ENCODE data around the gene DRD2.
A peak's percentile ranks its signal among the peaks of the same experiment; 100 is the strongest.
"Not testable (repeated sequence)": the region's sequence is repeated elsewhere in the genome, so short reads cannot be mapped to it uniquely, and the experiment has no call there.

Gene DRD2
- long read RNA-seq: 0 reads

- Histone ChIP-seq H3K27me3 (ENCODE audit: insufficient read depth, poor library complexity, severe bottlenecking) (peaks cover 29% of the 10 kb centered on the region), H3K4me3 (replicated peaks; ENCODE audit: insufficient read depth, low read length) (no peak within 1 kb of the TSS), H3K27ac (replicated peaks) (no peak within 1 kb of the TSS)
- no peak for DNase-seq (ENCODE audit: low read depth in 1 of 2, low spot score in 1 of 2)
- TF ChIP-seq CTCF (IDR thresholded peaks at IDR 0.05; ENCODE audit: insufficient read depth, low read length): no peak
- TF ChIP-seq POLR2AphosphoS5 (IDR thresholded peaks at IDR 0.05; ENCODE audit: low read depth): no peak
- TF ChIP-seq SPI1 (IDR thresholded peaks at IDR 0.05; ENCODE audit: borderline replicate concordance, low read depth): no peak
- TF ChIP-seq, protein P1, sequence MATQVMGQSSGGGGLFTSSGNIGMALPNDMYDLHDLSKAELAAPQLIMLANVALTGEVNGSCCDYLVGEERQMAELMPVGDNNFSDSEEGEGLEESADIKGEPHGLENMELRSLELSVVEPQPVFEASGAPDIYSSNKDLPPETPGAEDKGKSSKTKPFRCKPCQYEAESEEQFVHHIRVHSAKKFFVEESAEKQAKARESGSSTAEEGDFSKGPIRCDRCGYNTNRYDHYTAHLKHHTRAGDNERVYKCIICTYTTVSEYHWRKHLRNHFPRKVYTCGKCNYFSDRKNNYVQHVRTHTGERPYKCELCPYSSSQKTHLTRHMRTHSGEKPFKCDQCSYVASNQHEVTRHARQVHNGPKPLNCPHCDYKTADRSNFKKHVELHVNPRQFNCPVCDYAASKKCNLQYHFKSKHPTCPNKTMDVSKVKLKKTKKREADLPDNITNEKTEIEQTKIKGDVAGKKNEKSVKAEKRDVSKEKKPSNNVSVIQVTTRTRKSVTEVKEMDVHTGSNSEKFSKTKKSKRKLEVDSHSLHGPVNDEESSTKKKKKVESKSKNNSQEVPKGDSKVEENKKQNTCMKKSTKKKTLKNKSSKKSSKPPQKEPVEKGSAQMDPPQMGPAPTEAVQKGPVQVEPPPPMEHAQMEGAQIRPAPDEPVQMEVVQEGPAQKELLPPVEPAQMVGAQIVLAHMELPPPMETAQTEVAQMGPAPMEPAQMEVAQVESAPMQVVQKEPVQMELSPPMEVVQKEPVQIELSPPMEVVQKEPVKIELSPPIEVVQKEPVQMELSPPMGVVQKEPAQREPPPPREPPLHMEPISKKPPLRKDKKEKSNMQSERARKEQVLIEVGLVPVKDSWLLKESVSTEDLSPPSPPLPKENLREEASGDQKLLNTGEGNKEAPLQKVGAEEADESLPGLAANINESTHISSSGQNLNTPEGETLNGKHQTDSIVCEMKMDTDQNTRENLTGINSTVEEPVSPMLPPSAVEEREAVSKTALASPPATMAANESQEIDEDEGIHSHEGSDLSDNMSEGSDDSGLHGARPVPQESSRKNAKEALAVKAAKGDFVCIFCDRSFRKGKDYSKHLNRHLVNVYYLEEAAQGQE (IDR thresholded peaks at IDR 0.05; ENCODE audit: insufficient replicate concordance, low read depth): peak; percentile 73
- TF ChIP-seq GABPA (IDR thresholded peaks at IDR 0.05; ENCODE audit: low read depth): no peak
These were observed at the start of gene DRD2 for GRCh38 chr11:113475160-113475761. Gene DRD2, minus strand, starts transcription at chr11:113475398. Its CDS starts 50,747 bp downstream, at chr11:113424651.

DNA sequence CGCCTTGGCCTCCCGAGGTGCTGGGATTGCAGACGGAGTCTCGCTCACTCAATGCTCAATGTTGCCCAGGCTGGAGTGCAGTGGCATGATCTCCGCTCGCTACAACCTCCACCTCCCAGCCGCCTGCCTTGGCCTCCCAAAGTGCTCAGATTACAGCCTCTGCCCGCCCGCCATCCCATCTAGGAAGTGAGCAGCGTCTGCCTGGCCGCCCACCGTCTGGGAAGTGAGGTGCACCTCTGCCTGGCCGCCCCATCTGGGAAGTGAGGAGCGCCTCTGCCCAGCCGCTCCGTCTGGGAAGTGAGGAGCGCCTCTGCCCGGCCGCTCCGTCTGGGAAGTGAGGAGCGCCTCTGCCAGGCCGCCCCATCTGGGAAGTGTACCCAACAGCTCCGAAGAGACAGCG lies 48.7 kb upstream of the DRD2 start:
- H3K27me3 ChIP-seq (ENCODE audit: insufficient read depth, poor library complexity, severe bottlenecking); DNase-seq (ENCODE audit: low read depth in 1 of 2, low spot score in 1 of 2); H3K4me3 ChIP-seq (replicated peaks; ENCODE audit: insufficient read depth, low read length); H3K27ac ChIP-seq (replicated peaks): not testable (repeated sequence)

- H3K27me3 ChIP-seq (ENCODE audit: insufficient read depth, poor library complexity, severe bottlenecking): peaks cover 5% of the 10 kb centered on the region
- no peak for DNase-seq (ENCODE audit: low read depth in 1 of 2, low spot score in 1 of 2)
- H3K27ac ChIP-seq (replicated peaks): no peak overlapping the region
- no peak overlapping the region for H3K4me3 ChIP-seq (replicated peaks; ENCODE audit: insufficient read depth, low read length)
- TF ChIP-seq GABPA (IDR thresholded peaks at IDR 0.05; ENCODE audit: low read depth) (no peak), CTCF (IDR thresholded peaks at IDR 0.05; ENCODE audit: insufficient read depth, low read length) (no peak), POLR2AphosphoS5 (IDR thresholded peaks at IDR 0.05; ENCODE audit: low read depth) (no peak), SPI1 (IDR thresholded peaks at IDR 0.05; ENCODE audit: borderline replicate concordance, low read depth) (no peak)
- TF ChIP-seq, protein P1 (IDR thresholded peaks at IDR 0.05; ENCODE audit: insufficient replicate concordance, low read depth): no peak
These were observed 46.7 kb upstream of the DRD2 start for GRCh38 chr11:113521737-113522517.

GRCh38 chr11:113519989-113520613 lies 44.9 kb upstream of the DRD2 start:
- H3K27ac ChIP-seq (replicated peaks): no peak overlapping the region
- no peak for TF ChIP-seq SPI1 (IDR thresholded peaks at IDR 0.05; ENCODE audit: borderline replicate concordance, low read depth)
- TF ChIP-seq CTCF (IDR thresholded peaks at IDR 0.05; ENCODE audit: insufficient read depth, low read length): no peak
- TF ChIP-seq POLR2AphosphoS5 (IDR thresholded peaks at IDR 0.05; ENCODE audit: low read depth): no peak
- no peak for TF ChIP-seq GABPA (IDR thresholded peaks at IDR 0.05; ENCODE audit: low read depth)
- peaks cover 3% of the 10 kb centered on the region for H3K27me3 ChIP-seq (ENCODE audit: insufficient read depth, poor library complexity, severe bottlenecking)
- no peak overlapping the region for H3K4me3 ChIP-seq (replicated peaks; ENCODE audit: insufficient read depth, low read length)
- DNase-seq (ENCODE audit: low read depth in 1 of 2, low spot score in 1 of 2): no peak

All from HL-60 (cell line).